ENCODE results near the gene SPTSSB.

SPTSSB gene

DNA sequence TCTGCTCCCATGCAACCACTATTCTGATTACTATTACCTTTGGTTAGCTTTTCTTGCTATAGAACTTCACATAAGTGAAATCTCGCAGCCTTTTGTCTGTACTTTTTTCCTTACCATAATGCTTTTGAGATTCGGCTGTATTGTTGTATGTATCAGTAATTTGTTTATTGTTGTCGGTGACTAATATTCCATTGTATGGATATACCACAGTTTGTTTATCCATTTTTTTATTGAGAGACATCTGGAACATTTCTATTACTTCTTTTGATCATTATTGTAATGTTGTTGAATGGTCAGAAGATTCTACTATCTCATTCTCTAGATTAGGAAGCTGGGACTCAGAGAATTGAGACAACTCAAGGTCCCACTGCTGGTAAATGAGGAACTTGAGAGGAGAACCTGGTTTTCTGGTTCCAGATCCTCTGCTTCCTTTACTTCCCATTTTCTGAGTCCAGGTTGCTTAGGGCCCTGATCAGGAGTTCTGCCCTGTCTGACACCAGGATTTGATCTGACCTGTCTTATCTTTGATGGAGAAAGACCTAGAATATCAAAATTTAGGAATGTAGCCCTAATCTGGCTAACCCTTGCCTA, 18.2 kb upstream of the SPTSSB start:
- Histone ChIP-seq H3K4me1 (ENCODE audit: insufficient read depth, low read length) (no peaks in the 10 kb centered on the region), H3K9me3 (ENCODE audit: insufficient read depth, low read depth, low read length) (peaks cover 4% of the 10 kb centered on the region; the same call in 1 of the 2 replicates), H3K27ac (ENCODE audit: low read depth, low read length) (no peak overlapping the region), H3K9ac (ENCODE audit: low read depth, low read length) (no peak overlapping the region), H3K27me3 (ENCODE audit: insufficient read depth, low read length) (no peaks in the 10 kb centered on the region), H3K4me3 (ENCODE audit: low read length) (no peak overlapping the region), H3K36me3 (ENCODE audit: insufficient read depth, low read length) (no peaks in the 10 kb centered on the region)
- 100% methylated on average over 1 of the region's 3 CpGs for WGBS

DNA sequence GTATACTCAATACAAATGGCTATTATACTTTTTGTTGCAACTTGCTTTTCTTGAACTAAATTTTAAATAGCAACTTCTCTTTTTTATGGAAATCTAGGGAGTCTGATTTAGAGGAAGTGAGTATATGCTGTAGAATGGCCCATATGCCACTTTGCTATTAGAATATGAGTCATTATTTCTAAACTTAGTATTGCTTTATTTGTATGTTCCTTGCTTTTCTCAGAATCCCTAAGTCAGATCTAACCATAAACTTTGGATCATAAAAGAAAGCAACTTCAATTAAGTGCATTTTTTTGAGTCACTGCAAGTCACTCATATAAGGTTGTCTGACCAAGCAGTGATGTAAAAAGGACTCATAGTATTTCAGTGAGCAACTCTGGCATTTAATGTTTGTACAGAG, 17.5 kb upstream of the SPTSSB start:
- no peak overlapping the region for H3K27ac ChIP-seq (ENCODE audit: low read depth, low read length)
- H3K27me3 ChIP-seq (ENCODE audit: insufficient read depth, low read length): no peaks in the 10 kb centered on the region

DNA sequence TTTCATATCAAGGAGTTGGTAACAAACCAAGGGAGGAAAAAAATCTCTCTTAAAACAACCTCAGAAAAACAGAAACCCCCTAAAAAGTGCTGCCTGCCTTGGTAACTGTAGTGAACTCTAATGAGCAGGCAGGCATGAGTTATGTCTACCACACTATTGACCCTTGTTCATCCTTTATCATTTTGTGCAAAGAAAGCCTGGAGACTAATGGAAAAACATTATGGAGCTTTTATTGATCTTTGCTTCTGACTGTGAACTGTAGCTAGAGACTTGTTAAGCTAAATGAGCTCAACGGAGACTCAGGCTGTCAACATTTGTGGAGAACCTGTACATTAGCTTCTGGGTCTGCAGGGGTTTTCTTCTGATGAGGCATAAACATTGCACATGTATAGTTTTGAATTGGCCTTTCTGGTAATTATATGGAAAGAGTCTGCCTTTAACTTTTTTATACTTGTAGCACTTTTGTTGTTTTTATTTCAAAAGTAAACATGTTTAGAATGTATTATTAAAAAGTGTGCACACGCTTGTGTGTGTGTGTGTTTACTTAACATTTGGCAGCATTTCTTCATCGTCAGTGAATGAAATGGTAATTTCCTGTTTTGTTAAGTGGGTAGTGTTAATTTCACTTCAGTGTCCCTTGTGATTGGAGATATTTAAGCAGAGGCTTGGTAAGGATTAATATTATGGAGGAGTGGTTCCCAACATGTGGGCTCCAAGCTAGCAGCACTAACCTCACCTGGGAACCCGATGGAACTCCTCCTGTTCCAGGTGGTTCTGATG, 15.9 kb upstream of the SPTSSB start:
- no peaks in the 10 kb centered on the region for H3K4me1 ChIP-seq (ENCODE audit: insufficient read depth, low read length)
- 96% methylated on average over 4 of the region's 4 CpGs for WGBS
- H3K9me3 ChIP-seq (ENCODE audit: insufficient read depth, low read depth, low read length): peaks cover 4% of the 10 kb centered on the region; the same call in 1 of the 2 replicates
- H3K27me3 ChIP-seq (ENCODE audit: insufficient read depth, low read length): no peaks in the 10 kb centered on the region
- no peak overlapping the region for H3K27ac ChIP-seq (ENCODE audit: low read depth, low read length)
- H3K4me3 ChIP-seq (ENCODE audit: low read length): no peak overlapping the region
- no peaks in the 10 kb centered on the region for H3K36me3 ChIP-seq (ENCODE audit: insufficient read depth, low read length)
- no peak overlapping the region for H3K9ac ChIP-seq (ENCODE audit: low read depth, low read length)

More for the DNA sequence above, 17.5 kb upstream of the SPTSSB start:
- Histone ChIP-seq H3K4me3 (ENCODE audit: low read length) (no peak overlapping the region), H3K9me3 (ENCODE audit: insufficient read depth, low read depth, low read length) (peaks cover 4% of the 10 kb centered on the region; the same call in 1 of the 2 replicates), H3K36me3 (ENCODE audit: insufficient read depth, low read length) (no peaks in the 10 kb centered on the region), H3K4me1 (ENCODE audit: insufficient read depth, low read length) (no peaks in the 10 kb centered on the region), H3K9ac (ENCODE audit: low read depth, low read length) (no peak overlapping the region)

DNA sequence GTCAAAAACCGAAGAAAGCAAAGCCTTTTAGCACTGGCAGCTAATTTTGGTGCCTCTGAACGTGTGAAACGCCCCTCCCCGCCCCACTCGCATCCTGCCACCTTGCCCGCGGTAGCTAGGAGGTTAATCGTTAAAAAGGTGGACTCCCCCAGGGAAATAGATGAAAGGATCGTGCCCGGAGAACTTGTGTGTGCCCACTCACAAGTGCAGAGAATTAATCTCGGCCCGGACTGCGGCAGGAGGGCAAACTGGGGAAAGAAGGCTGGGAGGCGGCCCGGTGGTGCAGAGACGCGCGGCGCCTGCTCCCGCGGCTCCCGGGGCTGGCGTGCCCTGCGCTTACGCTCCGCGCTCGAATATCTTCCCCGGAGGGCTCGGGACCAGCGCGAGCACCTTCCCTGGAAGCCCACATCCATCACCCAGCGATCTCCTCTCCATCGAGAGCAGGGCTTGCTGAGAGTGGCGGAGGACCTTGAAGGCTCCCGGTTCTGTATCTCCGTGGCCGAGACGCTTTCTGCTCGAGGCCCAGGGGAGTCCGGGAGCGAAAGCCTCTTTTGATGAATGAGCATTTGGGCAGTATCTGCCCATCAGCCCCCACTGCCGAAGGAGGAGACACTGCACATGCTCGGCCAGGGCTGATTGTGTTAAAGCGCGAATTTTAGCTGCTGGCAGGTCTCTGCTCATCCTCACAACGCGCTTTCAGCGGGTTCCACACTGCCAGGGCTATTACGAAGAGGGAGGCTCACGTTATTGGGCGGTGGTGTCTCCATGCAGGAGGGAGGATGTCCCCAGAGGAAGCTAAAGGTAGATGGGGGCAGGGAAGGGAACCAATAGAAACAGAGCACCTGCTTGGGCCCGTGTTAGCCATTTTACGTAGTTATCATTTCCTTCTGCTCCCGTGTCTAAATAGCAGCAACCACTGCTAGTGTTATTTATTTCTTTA, 1.3 kb upstream of the SPTSSB start:
- H3K4me3 ChIP-seq (ENCODE audit: low read length): peak overlapping the region; percentile 66
- 4% methylated on average over 55 of the region's 55 CpGs for WGBS

DNA sequence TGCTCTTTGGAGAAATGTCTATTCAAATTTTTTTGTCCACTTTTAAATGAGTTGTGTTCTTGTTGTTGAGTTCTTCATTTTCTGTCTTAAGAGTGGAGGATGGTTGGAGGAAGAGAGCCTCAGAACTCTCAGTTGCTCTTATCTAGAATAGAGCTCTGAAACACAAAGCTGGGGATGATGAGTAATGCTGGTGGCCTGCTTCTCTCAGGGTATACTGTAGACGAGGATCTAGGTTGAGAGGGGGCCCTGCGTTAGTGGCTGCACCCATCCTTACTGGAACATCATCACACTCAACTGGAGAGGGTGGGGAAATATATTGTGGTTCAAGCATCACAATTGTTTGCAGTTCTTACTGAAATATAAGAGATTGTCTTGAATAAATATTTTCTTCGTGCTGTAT, 1.8 kb downstream of the SPTSSB start:
- peaks cover 33% of the 10 kb centered on the region for H3K27me3 ChIP-seq (ENCODE audit: insufficient read depth, low read length)

More for the DNA sequence above, 1.3 kb upstream of the SPTSSB start:
- H3K36me3 ChIP-seq (ENCODE audit: insufficient read depth, low read length): no peaks in the 10 kb centered on the region
- H3K9ac ChIP-seq (ENCODE audit: low read depth, low read length): peak overlapping the region; percentile 56
- H3K27ac ChIP-seq (ENCODE audit: low read depth, low read length): no peak overlapping the region
- H3K4me1 ChIP-seq (ENCODE audit: insufficient read depth, low read length): peaks cover 19% of the 10 kb centered on the region
- H3K9me3 ChIP-seq (ENCODE audit: insufficient read depth, low read depth, low read length): no peaks in the 10 kb centered on the region
- peaks cover 36% of the 10 kb centered on the region for H3K27me3 ChIP-seq (ENCODE audit: insufficient read depth, low read length)

DNA sequence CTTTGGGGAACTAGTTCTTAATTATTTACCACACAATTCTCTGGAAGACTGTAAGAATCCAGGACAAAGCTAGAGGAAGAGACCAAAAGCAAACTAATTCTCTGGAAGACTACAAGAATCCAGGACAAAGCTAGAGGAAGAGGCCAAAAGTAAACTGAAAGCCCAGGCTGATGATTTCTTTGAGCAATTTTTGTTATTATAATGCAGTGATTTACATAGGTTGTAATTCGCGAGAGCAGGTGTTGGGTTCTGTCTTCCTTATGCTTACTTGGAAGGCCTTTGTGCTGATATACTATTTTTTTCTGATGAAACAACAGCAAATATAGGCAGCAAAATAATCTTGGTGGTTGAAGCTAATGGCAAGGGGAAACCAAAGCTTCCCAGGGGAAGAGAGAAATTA, 5.2 kb downstream of the SPTSSB start:
- Histone ChIP-seq H3K9me3 (ENCODE audit: insufficient read depth, low read depth, low read length) (no peaks in the 10 kb centered on the region), H3K27me3 (ENCODE audit: insufficient read depth, low read length) (peaks cover 5% of the 10 kb centered on the region; the same call in 1 of the 2 replicates), H3K27ac (ENCODE audit: low read depth, low read length) (peak overlapping the region; percentile 73; the same call in 1 of the 2 replicates), H3K36me3 (ENCODE audit: insufficient read depth, low read length) (no peaks in the 10 kb centered on the region), H3K9ac (ENCODE audit: low read depth, low read length) (no peak overlapping the region), H3K4me1 (ENCODE audit: insufficient read depth, low read length) (peaks cover 32% of the 10 kb centered on the region), H3K4me3 (ENCODE audit: low read length) (no peak overlapping the region)
- 20% methylated on average over 2 of the region's 2 CpGs for WGBS

More for the DNA sequence above, 1.8 kb downstream of the SPTSSB start:
- H3K4me3 ChIP-seq (ENCODE audit: low read length): no peak overlapping the region
- WGBS: 90% methylated on average over 2 of the region's 3 CpGs
- no peaks in the 10 kb centered on the region for H3K9me3 ChIP-seq (ENCODE audit: insufficient read depth, low read depth, low read length)
- H3K4me1 ChIP-seq (ENCODE audit: insufficient read depth, low read length): peaks cover 36% of the 10 kb centered on the region
- H3K27ac ChIP-seq (ENCODE audit: low read depth, low read length): no peak overlapping the region
- no peaks in the 10 kb centered on the region for H3K36me3 ChIP-seq (ENCODE audit: insufficient read depth, low read length)
- no peak overlapping the region for H3K9ac ChIP-seq (ENCODE audit: low read depth, low read length)

DNA sequence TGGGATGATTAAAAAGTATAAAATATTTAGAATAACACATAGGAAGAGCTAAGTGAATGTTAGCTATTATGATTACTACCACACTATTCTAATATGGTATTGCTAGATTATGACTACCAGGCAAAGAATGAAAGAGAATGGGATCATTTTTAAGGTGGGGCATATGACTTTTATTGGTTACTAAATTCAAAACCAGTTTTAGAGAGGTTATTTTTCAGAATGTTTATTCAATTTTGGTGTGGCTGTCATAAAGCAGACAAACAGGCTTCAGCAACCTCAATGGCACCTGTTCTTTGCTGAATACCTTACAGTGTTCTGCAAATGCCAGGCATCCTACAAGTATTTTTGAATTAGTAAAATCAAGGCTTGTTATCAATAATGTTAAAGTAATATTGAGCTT, 12.8 kb downstream of the SPTSSB start:
- Histone ChIP-seq H3K4me1 (ENCODE audit: insufficient read depth, low read length) (no peaks in the 10 kb centered on the region), H3K4me3 (ENCODE audit: low read length) (no peak overlapping the region), H3K36me3 (ENCODE audit: insufficient read depth, low read length) (no peaks in the 10 kb centered on the region), H3K27ac (ENCODE audit: low read depth, low read length) (no peak overlapping the region), H3K9ac (ENCODE audit: low read depth, low read length) (no peak overlapping the region), H3K27me3 (ENCODE audit: insufficient read depth, low read length) (no peaks in the 10 kb centered on the region), H3K9me3 (ENCODE audit: insufficient read depth, low read depth, low read length) (no peaks in the 10 kb centered on the region)

DNA sequence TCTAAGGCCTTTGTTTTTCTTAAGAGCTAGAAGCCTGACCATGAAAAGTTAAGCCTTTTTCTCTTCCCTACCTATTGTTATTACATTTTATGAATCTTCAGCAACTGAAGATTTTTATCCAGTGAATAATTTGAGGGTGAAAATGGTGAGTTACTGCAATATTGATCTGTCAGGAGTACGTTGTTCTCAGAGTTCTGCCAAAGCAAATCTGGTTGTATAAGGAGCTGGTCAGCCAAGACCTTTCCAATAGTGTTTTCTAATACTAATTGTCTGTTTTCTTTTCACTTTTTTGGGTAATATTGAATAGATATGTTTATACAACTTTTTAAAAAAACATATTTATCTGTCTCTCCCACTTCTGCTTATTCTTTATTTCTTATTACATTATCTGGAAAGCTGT, 15.0 kb downstream of the SPTSSB start:
- Histone ChIP-seq H3K9me3 (ENCODE audit: insufficient read depth, low read depth, low read length) (no peaks in the 10 kb centered on the region), H3K9ac (ENCODE audit: low read depth, low read length) (no peak overlapping the region), H3K4me3 (ENCODE audit: low read length) (no peak overlapping the region), H3K4me1 (ENCODE audit: insufficient read depth, low read length) (no peaks in the 10 kb centered on the region), H3K27me3 (ENCODE audit: insufficient read depth, low read length) (no peaks in the 10 kb centered on the region), H3K36me3 (ENCODE audit: insufficient read depth, low read length) (no peaks in the 10 kb centered on the region), H3K27ac (ENCODE audit: low read depth, low read length) (no peak overlapping the region)
- 95% methylated on average over 1 of the region's 1 CpG for WGBS

DNA sequence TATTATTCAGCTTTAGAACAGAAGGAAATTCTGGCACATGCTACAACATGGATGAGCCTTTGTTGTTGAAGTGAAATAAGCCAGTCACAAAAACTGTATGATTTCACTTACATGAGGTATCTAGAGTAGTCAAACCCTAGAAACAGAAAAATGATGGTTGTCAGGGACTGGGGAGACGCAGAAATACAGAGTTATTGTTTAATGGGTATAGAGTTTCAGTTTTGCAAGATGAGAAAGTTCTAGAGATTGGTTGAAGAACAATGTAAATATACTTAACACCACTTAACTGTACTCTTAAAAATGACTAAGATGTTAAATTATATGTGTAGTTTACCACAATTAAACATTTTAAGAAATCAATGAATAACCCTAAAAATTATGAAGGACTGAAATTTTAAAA, 15.8 kb downstream of the SPTSSB start:
- H3K9me3 ChIP-seq (ENCODE audit: insufficient read depth, low read depth, low read length): no peaks in the 10 kb centered on the region
- no peak overlapping the region for H3K9ac ChIP-seq (ENCODE audit: low read depth, low read length)
- no peaks in the 10 kb centered on the region for H3K4me1 ChIP-seq (ENCODE audit: insufficient read depth, low read length)
- H3K27me3 ChIP-seq (ENCODE audit: insufficient read depth, low read length): no peaks in the 10 kb centered on the region
- H3K36me3 ChIP-seq (ENCODE audit: insufficient read depth, low read length): no peaks in the 10 kb centered on the region
- H3K4me3 ChIP-seq (ENCODE audit: low read length): no peak overlapping the region
- WGBS: 100% methylated on average over 1 of the region's 1 CpG
- H3K27ac ChIP-seq (ENCODE audit: low read depth, low read length): no peak overlapping the region

DNA sequence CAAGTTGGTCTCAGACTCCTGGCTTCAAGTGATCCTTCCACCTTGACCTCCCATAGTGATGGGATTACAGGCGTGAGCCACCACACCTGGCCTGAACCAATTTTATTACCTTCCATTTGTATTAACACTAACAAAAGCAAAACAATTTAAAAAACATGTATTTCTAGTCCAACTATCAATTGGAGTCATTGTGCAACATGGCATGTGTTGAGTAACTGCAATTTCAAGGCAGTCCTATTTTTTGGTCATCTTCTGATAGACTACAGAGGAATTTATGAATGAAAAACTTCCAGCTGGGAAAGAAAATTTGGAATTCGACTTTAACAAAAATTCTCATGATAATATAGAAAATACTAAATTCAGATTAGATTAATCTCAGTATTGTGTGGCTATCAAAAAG, 16.8 kb downstream of the SPTSSB start:
- H3K9me3 ChIP-seq (ENCODE audit: insufficient read depth, low read depth, low read length): no peaks in the 10 kb centered on the region
- H3K4me3 ChIP-seq (ENCODE audit: low read length): no peak overlapping the region
- no peak overlapping the region for H3K27ac ChIP-seq (ENCODE audit: low read depth, low read length)
- WGBS: 93% methylated on average over 1 of the region's 2 CpGs
- no peaks in the 10 kb centered on the region for H3K36me3 ChIP-seq (ENCODE audit: insufficient read depth, low read length)
- H3K9ac ChIP-seq (ENCODE audit: low read depth, low read length): no peak overlapping the region
- no peaks in the 10 kb centered on the region for H3K27me3 ChIP-seq (ENCODE audit: insufficient read depth, low read length)
- 0 out of 2 replicates have a peak, but pooled peaks cover 3% of the 10 kb centered on the region for H3K4me1 ChIP-seq (ENCODE audit: insufficient read depth, low read length)

DNA sequence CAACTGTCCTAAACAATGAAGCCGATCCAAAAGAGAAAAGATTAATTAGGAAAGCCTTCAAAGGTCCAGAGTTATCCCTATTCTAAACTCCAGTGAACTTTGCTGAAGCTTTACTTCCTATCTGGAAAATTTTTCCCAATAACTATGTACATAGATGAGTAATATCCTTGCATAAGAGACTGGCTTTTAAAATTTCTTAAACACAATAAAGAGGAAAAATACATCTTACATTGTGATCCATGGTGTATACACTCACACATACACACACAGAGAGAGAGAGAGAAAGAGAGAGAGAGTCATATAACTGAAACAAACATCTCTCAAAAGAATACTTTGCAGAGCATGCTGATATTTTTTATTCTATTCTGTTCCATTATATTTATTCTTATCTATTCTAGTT, 20.0 kb downstream of the SPTSSB start:
- Histone ChIP-seq H3K27ac (ENCODE audit: low read depth, low read length) (no peak overlapping the region), H3K9ac (ENCODE audit: low read depth, low read length) (no peak overlapping the region), H3K27me3 (ENCODE audit: insufficient read depth, low read length) (no peaks in the 10 kb centered on the region), H3K36me3 (ENCODE audit: insufficient read depth, low read length) (no peaks in the 10 kb centered on the region), H3K4me3 (ENCODE audit: low read length) (no peak overlapping the region), H3K4me1 (ENCODE audit: insufficient read depth, low read length) (0 out of 2 replicates have a peak, but pooled peaks cover 4% of the 10 kb centered on the region), H3K9me3 (ENCODE audit: insufficient read depth, low read depth, low read length) (no peaks in the 10 kb centered on the region)
- WGBS: 88% methylated on average over 1 of the region's 1 CpG

Data from HUES64 (cell line).